ENCODE results near the gene CPNE7.

The CPNE7 gene

DNA sequence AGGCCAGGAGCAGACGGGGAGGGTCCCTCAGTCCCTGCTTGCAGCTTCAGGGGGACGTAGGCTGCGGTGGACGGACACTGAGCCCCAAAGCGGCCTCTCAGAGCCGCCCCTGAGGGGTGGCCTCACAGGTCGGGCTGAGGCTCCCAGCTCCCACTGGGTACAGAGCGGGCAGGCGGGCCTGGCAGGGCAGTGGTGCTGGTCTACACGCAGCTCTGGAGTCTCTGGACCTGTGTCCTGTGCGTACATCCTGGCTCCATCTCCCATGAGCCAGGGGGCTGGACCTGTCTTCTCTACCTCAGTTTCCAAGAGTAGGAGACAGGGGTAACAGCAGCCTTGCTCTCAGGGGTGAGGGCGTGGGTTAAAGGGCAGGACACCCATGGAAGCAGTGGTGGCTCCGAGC, 39.6 kb downstream of the CPNE7 start:
- no peak for TF ChIP-seq CTCF (conservative IDR thresholded peaks at IDR 0.05; ENCODE audit: low read length)
- no peak overlapping the region for H3K4me3 ChIP-seq (ENCODE audit: low read length)
- no peak for DNase-seq (ENCODE audit: low read depth)

- DNase-seq (ENCODE audit: low read depth) = no peak
- peak; percentile 56 for TF ChIP-seq CTCF (conservative IDR thresholded peaks at IDR 0.05; ENCODE audit: low read length)
- H3K4me3 ChIP-seq (ENCODE audit: low read length) = no peak overlapping the region
These were observed 40.1 kb downstream of the CPNE7 start for GRCh38 chr16:89615596-89616090.

DNA sequence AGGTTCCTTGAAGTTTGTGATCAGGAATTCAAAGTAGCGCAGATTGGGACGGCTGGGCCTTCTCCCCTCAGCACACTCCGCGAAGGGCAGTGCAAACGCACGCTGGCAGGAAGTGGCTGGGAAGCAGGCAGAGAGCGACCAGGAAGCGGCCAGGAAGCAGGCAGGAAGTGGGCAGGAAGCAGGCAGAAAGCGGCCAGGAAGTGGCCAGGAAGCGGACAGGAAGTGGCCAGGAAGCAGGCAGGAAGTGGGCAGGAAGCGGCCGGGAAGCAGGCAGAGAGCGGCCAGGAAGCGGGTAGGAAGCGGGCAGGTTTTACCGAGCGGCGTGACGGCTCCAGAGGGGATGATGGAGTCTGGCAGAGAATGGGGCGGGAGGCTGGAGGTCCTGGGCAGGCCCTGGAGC, 41.1 kb downstream of the CPNE7 start:
- DNase-seq (ENCODE audit: low read depth) = no peak
- H3K4me3 ChIP-seq (ENCODE audit: low read length) = no peak overlapping the region
- no peak for TF ChIP-seq CTCF (conservative IDR thresholded peaks at IDR 0.05; ENCODE audit: low read length)

GRCh38 chr16:89617036-89617435, 41.5 kb downstream of the CPNE7 start:
- TF ChIP-seq CTCF (conservative IDR thresholded peaks at IDR 0.05; ENCODE audit: low read length) = no peak

GRCh38 chr16:89618109-89618998, 42.8 kb downstream of the CPNE7 start:
- no peak overlapping the region for H3K4me3 ChIP-seq (ENCODE audit: low read length)
- no peak for DNase-seq (ENCODE audit: low read depth)
- TF ChIP-seq CTCF (conservative IDR thresholded peaks at IDR 0.05; ENCODE audit: low read length) = no peak

More at GRCh38 chr16:89617036-89617435, 41.5 kb downstream of the CPNE7 start:
- DNase-seq (ENCODE audit: low read depth) = no peak
- no peak overlapping the region for H3K4me3 ChIP-seq (ENCODE audit: low read length)

GRCh38 chr16:89619840-89620239, 44.3 kb downstream of the CPNE7 start:
- no peak overlapping the region for H3K4me3 ChIP-seq (ENCODE audit: low read length)
- peak; percentile 43 for DNase-seq (ENCODE audit: low read depth)
- TF ChIP-seq CTCF (conservative IDR thresholded peaks at IDR 0.05; ENCODE audit: low read length) = no peak

DNA sequence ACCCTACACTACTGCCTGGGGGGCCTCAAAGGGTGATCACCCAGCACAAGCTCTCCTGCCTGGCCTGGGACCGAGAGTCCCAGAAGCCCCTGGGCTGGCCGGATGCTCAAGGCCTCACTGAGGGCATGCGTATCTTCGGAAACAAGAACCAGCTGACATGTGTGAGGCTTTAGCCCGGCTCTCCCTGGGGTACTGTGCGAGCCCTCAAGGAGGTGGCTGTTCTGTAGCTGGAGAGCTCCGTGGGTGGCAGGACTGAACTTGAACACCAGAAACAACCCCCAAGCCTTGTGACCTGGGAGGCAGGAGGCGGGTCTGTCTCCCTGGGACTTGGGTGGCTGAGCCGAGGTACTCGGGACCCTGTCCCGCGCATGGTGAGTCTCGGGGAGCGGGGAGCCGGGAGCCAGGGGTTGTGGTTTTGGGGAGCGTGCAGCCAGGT, 44.9 kb downstream of the CPNE7 start:
- DNase-seq (ENCODE audit: low read depth) = no peak
- TF ChIP-seq CTCF (conservative IDR thresholded peaks at IDR 0.05; ENCODE audit: low read length) = no peak
- no peak overlapping the region for H3K4me3 ChIP-seq (ENCODE audit: low read length)
